ENCODE data around the gene ANKRD10. TPM values are rescaled to one million over a fixed set of nuclear protein-coding genes. Genes with fewer than 3 reads are reported as not detected.

The ANKRD10 gene
- total RNA-seq, 1 experiment from 2014 or later: 132 TPM

GRCh38 chr13:110854866-110855265, 60.0 kb downstream of the ANKRD10 start:
- POLR2A ChIA-PET: no interaction called here
- H3K4me1 Mint-ChIP-seq (ENCODE audit: low read depth, unreplicated experiment): no peaks in the 10 kb centered on the region
- H3K27ac Mint-ChIP-seq (ENCODE audit: unreplicated experiment): no peak overlapping the region

DNA sequence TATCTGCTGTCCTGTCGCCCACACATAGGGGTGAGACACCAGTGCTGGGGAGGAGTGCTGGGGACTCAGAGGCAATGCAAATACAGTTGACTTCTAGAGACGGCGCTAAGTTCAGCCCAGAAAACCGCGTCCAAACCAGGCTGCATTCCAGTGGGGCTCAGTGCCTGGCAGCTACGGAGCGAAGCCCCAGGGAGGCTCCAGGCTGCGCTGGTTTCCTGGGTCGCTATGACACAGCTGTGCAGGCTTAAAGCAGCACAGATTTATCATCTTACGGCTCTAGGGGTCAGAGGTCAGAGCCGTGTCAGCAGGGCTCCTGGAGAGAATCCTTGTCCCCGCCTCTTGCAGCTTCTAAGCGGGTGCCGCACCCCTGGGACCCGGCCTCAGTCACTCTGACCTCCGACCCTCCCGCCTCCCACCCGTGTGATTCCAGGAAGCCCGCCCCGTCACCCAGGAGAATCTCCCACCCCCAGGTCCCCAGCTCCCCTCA, 61.6 kb downstream of the ANKRD10 start:
- no peak for TF ChIP-seq CTCF (IDR thresholded peaks at IDR 0.05; ENCODE audit: insufficient read depth in 1 of 2, low read depth in 1 of 2, low read length in 1 of 2, severe bottlenecking in 1 of 2, unreplicated experiment in 1 of 2)
- Histone ChIP-seq H3K4me1 (no peaks in the 10 kb centered on the region), H3K4me3 (ENCODE audit: low read depth, low read length) (no peak overlapping the region), H3K27me3 (replicated peaks; ENCODE audit: control insufficient read depth, insufficient read depth, low read length) (no peaks in the 10 kb centered on the region), H3K36me3 (ENCODE audit: control insufficient read depth, insufficient read depth, low read length) (no peaks in the 10 kb centered on the region), H3K9me3 (no peaks in the 10 kb centered on the region)
- peaks cover 21% of the 10 kb centered on the region for H3K9me3 Mint-ChIP-seq (ENCODE audit: unreplicated experiment)
- BruUV-seq (replicated peaks): no TSS peak
- H3K27me3 Mint-ChIP-seq (ENCODE audit: insufficient read depth, unreplicated experiment): peaks cover 1% of the 10 kb centered on the region
- no peaks in the 10 kb centered on the region for H3K36me3 Mint-ChIP-seq (ENCODE audit: insufficient read depth, unreplicated experiment)
- intact Hi-C loops (cut with micrococcal nuclease; ENCODE audit: unreplicated experiment): no loop called here
- ChIA-PET POLR2A (no interaction called here), CTCF (interaction anchor here (0.6 kb wide), 1 partner anchor 62 kb away, joined by 5 read pairs; the partner anchor contains the start of gene ANKRD10)
- DNase-seq: no peak
- no peaks in the 10 kb centered on the region for H3K4me1 Mint-ChIP-seq (ENCODE audit: low read depth, unreplicated experiment)
- no peak overlapping the region for H3K27ac Mint-ChIP-seq (ENCODE audit: unreplicated experiment)
- H3K4me3 Mint-ChIP-seq (ENCODE audit: unreplicated experiment): no peak overlapping the region

More at GRCh38 chr13:110854866-110855265, 60.0 kb downstream of the ANKRD10 start:
- no peak overlapping the region for H3K4me3 ChIP-seq (ENCODE audit: low read depth, low read length)
- no peaks in the 10 kb centered on the region for H3K36me3 ChIP-seq (ENCODE audit: control insufficient read depth, insufficient read depth, low read length)
- peaks cover 21% of the 10 kb centered on the region for H3K9me3 Mint-ChIP-seq (ENCODE audit: unreplicated experiment)
- H3K27me3 Mint-ChIP-seq (ENCODE audit: insufficient read depth, unreplicated experiment): no peaks in the 10 kb centered on the region
- no peaks in the 10 kb centered on the region for H3K27me3 ChIP-seq (replicated peaks; ENCODE audit: control insufficient read depth, insufficient read depth, low read length)
- no peak for DNase-seq
- H3K9me3 ChIP-seq: no peaks in the 10 kb centered on the region
- no peak overlapping the region for H3K4me3 Mint-ChIP-seq (ENCODE audit: unreplicated experiment)
- BruUV-seq (replicated peaks): no TSS peak
- intact Hi-C loops (cut with micrococcal nuclease; ENCODE audit: unreplicated experiment): no loop called here
- no peaks in the 10 kb centered on the region for H3K36me3 Mint-ChIP-seq (ENCODE audit: insufficient read depth, unreplicated experiment)
- no peaks in the 10 kb centered on the region for H3K4me1 ChIP-seq
- CTCF ChIA-PET: no interaction called here
- no peak for TF ChIP-seq CTCF (IDR thresholded peaks at IDR 0.05; ENCODE audit: insufficient read depth in 1 of 2, low read depth in 1 of 2, low read length in 1 of 2, severe bottlenecking in 1 of 2, unreplicated experiment in 1 of 2)

DNA sequence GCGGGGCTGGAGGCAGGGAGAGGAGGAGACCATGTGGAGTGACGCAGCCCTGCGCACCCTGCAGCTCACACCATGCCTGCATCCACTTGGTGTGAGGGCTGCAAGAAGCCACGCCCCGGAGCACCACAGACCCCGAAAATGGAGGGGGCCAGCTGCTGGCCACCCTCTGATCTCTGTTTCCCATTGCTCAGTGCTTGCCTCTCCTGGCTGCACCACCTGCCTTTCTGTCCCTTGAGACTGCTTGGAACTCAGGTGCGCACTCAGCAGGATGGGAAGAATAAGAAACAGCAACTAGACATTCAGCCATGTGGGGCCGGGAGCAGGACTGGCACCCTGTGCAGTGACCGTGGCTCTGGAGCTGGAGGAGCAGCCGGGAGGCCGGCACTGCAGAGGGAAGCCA, 64.0 kb downstream of the ANKRD10 start:
- DNase-seq: no peak
- Histone ChIP-seq H3K36me3 (ENCODE audit: control insufficient read depth, insufficient read depth, low read length) (no peaks in the 10 kb centered on the region), H3K9me3 (no peaks in the 10 kb centered on the region), H3K27me3 (replicated peaks; ENCODE audit: control insufficient read depth, insufficient read depth, low read length) (no peaks in the 10 kb centered on the region), H3K4me3 (ENCODE audit: low read depth, low read length) (no peak overlapping the region), H3K4me1 (no peaks in the 10 kb centered on the region)
- CTCF ChIA-PET: no interaction called here
- Mint-ChIP-seq H3K4me3 (ENCODE audit: unreplicated experiment) (no peak overlapping the region), H3K36me3 (ENCODE audit: insufficient read depth, unreplicated experiment) (no peaks in the 10 kb centered on the region), H3K4me1 (ENCODE audit: low read depth, unreplicated experiment) (no peaks in the 10 kb centered on the region), H3K27me3 (ENCODE audit: insufficient read depth, unreplicated experiment) (peaks cover 12% of the 10 kb centered on the region), H3K9me3 (ENCODE audit: unreplicated experiment) (peaks cover under 1% of the 10 kb centered on the region), H3K27ac (ENCODE audit: unreplicated experiment) (no peak overlapping the region)
- TF ChIP-seq CTCF (IDR thresholded peaks at IDR 0.05; ENCODE audit: insufficient read depth in 1 of 2, low read depth in 1 of 2, low read length in 1 of 2, severe bottlenecking in 1 of 2, unreplicated experiment in 1 of 2): no peak
- BruUV-seq (replicated peaks): no TSS peak
- intact Hi-C loops (cut with micrococcal nuclease; ENCODE audit: unreplicated experiment): no loop called here
- POLR2A ChIA-PET: no interaction called here
